ENCODE measurements around the gene COL5A1. TPM values are rescaled to one million over a fixed set of nuclear protein-coding genes. Genes with fewer than 3 reads are reported as not detected.

COL5A1 gene
- total and polyA plus RNA-seq, 2 experiments from 2014 or later: 2.5 to 13.1 TPM

GRCh38 chr9:134611046-134611445 is 30.6 kb upstream of the COL5A1 start:
- ATAC-seq (no peak), DNase-seq (ENCODE audit: low spot score) (no peak)
- Mint-ChIP-seq H3K4me3 (no peak overlapping the region), H3K9me3 (peaks cover 34% of the 10 kb centered on the region), H3K36me3 (ENCODE audit: low read depth) (peaks cover 10% of the 10 kb centered on the region; the same call in 2 of the 3 replicates), H3K4me1 (no peaks in the 10 kb centered on the region), H3K27ac (no peak overlapping the region), H3K27me3 (ENCODE audit: insufficient read depth, low read depth, poor library complexity) (peaks cover 2% of the 10 kb centered on the region)
- Histone ChIP-seq H3K27me3 (ENCODE audit: insufficient read depth) (no peaks in the 10 kb centered on the region), H3K4me1 (ENCODE audit: insufficient read depth) (no peaks in the 10 kb centered on the region), H3K27ac (ENCODE audit: low read depth) (no peak overlapping the region), H3K36me3 (ENCODE audit: insufficient read depth) (no peaks in the 10 kb centered on the region), H3K4me3 (no peak overlapping the region), H2AFZ (no peak overlapping the region), H3F3A (replicated peaks; ENCODE audit: low read depth) (no peaks in the 10 kb centered on the region), H4K20me1 (replicated peaks; ENCODE audit: insufficient read depth) (no peaks in the 10 kb centered on the region), H3K9me2 (ENCODE audit: insufficient read depth) (no peaks in the 10 kb centered on the region), H3K79me2 (replicated peaks; ENCODE audit: insufficient read depth) (no peaks in the 10 kb centered on the region), H3K4me2 (no peak overlapping the region)
- TF ChIP-seq JUNB (IDR thresholded peaks at IDR 0.05; ENCODE audit: unreplicated experiment): no peak
- no peak for TF ChIP-seq ZNF331 (CRISPR knock-in tag; IDR thresholded peaks at IDR 0.05; ENCODE audit: low read depth)
- no peak for TF ChIP-seq CREB1 (CRISPR knock-in tag; IDR thresholded peaks at IDR 0.05; ENCODE audit: low read depth)
- TF ChIP-seq ZNF114 (CRISPR knock-in tag; IDR thresholded peaks at IDR 0.05): no peak
- TF ChIP-seq REST (IDR thresholded peaks at IDR 0.05; ENCODE audit: unreplicated experiment): no peak
- TF ChIP-seq CTCF (conservative IDR thresholded peaks at IDR 0.05; ENCODE audit: low read depth in 2 of 2): no peak
- TF ChIP-seq NANOG (IDR thresholded peaks at IDR 0.05; ENCODE audit: borderline replicate concordance): no peak
- no peak for TF ChIP-seq STAT1 (IDR thresholded peaks at IDR 0.05; ENCODE audit: unreplicated experiment)
- TF ChIP-seq POLR2AphosphoS5 (IDR thresholded peaks at IDR 0.05; ENCODE audit: low read depth): no peak
- TF ChIP-seq ZNF462 (CRISPR knock-in tag; IDR thresholded peaks at IDR 0.05): no peak
- TF ChIP-seq EZH2phosphoT487 (IDR thresholded peaks at IDR 0.05; ENCODE audit: unreplicated experiment): no peak
- no peak for TF ChIP-seq EZH2 (IDR thresholded peaks at IDR 0.05; ENCODE audit: low read depth, unreplicated experiment)
- TF ChIP-seq ETS1 (IDR thresholded peaks at IDR 0.05): no peak

Data from GM23338 (cell line).